CD14-positive monocyte (primary cell): ENCODE data around the gene DALRD3. TPM values are rescaled to one million over a fixed set of nuclear protein-coding genes. Genes with fewer than 3 reads are reported as not detected.

Experiments used
- DNase-seq, 3 donors: peaks; one replicate each; pipeline ENCODE4 v3.0.0-alpha.2; 2011 to 2022
- H2AFZ ChIP-seq: 2 replicates; pipeline ENCODE4 v1.6.0; 2012; ENCODE audit warnings: mild to moderate bottlenecking, low read depth, low read length, inconsistent platforms; ENCODE audit not compliant: insufficient read depth, poor library complexity, severe bottlenecking
- H3K27ac ChIP-seq, 2 donors: 1 replicate in 1 of 2; 2 replicates in 1 of 2; pipeline ENCODE4 v1.5.1; 2012 to 2013; ENCODE audit warnings: low read length in 2 of 2, control low read depth in 1 of 2, inconsistent platforms in 1 of 2, low read depth in 1 of 2, mild to moderate bottlenecking in 1 of 2
- H3K27me3 ChIP-seq, 2 donors: one replicate each; pipeline versions ENCODE4 v1.6.0 to v1.6.1; 2011 to 2013; ENCODE audit warnings: low read length in 2 of 2; ENCODE audit not compliant: control insufficient read depth in 2 of 2, insufficient read depth in 2 of 2
- H3K36me3 ChIP-seq, 2 donors: replicated peaks in 1 of 2; 1 replicate in 1 of 2; 2 replicates in 1 of 2; pipeline versions ENCODE4 v1.5.1 to v1.6.1; 2012 to 2013; ENCODE audit warnings: low read length in 2 of 2, control low read depth in 1 of 2, inconsistent platforms in 1 of 2, mild to moderate bottlenecking in 1 of 2; ENCODE audit not compliant: insufficient read depth in 2 of 2, control insufficient read depth in 1 of 2
- H3K4me1 ChIP-seq, 2 donors: 1 replicate in 1 of 2; 2 replicates in 1 of 2; pipeline versions ENCODE4 v1.5.1 to v1.6.1; 2012 to 2013; ENCODE audit warnings: low read length in 2 of 2, control low read depth in 1 of 2, inconsistent platforms in 1 of 2, mild to moderate bottlenecking in 1 of 2, moderate library complexity in 1 of 2; ENCODE audit not compliant: insufficient read depth in 2 of 2, control insufficient read depth in 1 of 2
- H3K4me2 ChIP-seq: replicated peaks from 2 replicates; pipeline ENCODE3; 2012; ENCODE audit warnings: low read length, moderate library complexity, mild to moderate bottlenecking; ENCODE audit not compliant: poor library complexity, severe bottlenecking; ENCODE audit errors: extremely low read depth
- H3K4me3 ChIP-seq, 3 experiments: fragments of 200-600 bp in 1 of 3; sonication (generic) in 1 of 3; replicated peaks in 1 of 3; 1 replicate in 2 of 3; 2 replicates in 1 of 3; pipeline ENCODE4 v1.5.1; 2011 to 2013; ENCODE audit warnings: low read length in 3 of 3, mild to moderate bottlenecking in 3 of 3, control low read depth in 2 of 3, low read depth in 2 of 3, inconsistent platforms in 1 of 3, moderate library complexity in 1 of 3
- H3K79me2 ChIP-seq: 2 replicates; pipeline ENCODE4 v1.6.0; 2012; ENCODE audit warnings: mild to moderate bottlenecking, control low read depth, inconsistent platforms, low read length, moderate library complexity; ENCODE audit not compliant: insufficient read depth
- H3K9ac ChIP-seq: 2 replicates; pipeline ENCODE4 v1.6.0; 2017; ENCODE audit warnings: low read length, mild to moderate bottlenecking; ENCODE audit not compliant: insufficient read depth, poor library complexity, severe bottlenecking
- H3K9me3 ChIP-seq, 2 donors: replicated peaks in 1 of 2; 1 replicate in 1 of 2; 2 replicates in 1 of 2; pipeline versions ENCODE4 v1.5.1 to v1.6.1; 2012 to 2013; ENCODE audit warnings: low read length in 2 of 2, control low read depth in 1 of 2; ENCODE audit not compliant: control insufficient read depth in 1 of 2, insufficient read depth in 1 of 2
- H4K20me1 ChIP-seq: 2 replicates; pipeline ENCODE4 v1.6.0; 2012; ENCODE audit warnings: mild to moderate bottlenecking, low read length, control low read depth, moderate library complexity; ENCODE audit not compliant: insufficient read depth
- H3K27ac Mint-ChIP-seq, 7 donors: one replicate each; pipeline ENCODE4 v1.8.0; 2020; ENCODE audit warnings: mild to moderate bottlenecking in 7 of 7, mixed read lengths in 7 of 7, moderate library complexity in 6 of 7, inconsistent platforms in 2 of 7
- H3K27me3 Mint-ChIP-seq, 3 donors: one replicate each; pipeline ENCODE4 v1.8.0; 2021 to 2022; ENCODE audit warnings: low read depth in 3 of 3, mild to moderate bottlenecking in 3 of 3, mixed read lengths in 3 of 3, moderate library complexity in 3 of 3, inconsistent platforms in 1 of 3
- H3K36me3 Mint-ChIP-seq, 2 donors: one replicate each; pipeline ENCODE4 v1.8.0; 2020; ENCODE audit warnings: mixed read lengths in 2 of 2, inconsistent platforms in 1 of 2, mild to moderate bottlenecking in 1 of 2
- H3K4me1 Mint-ChIP-seq: one replicate; pipeline ENCODE4 v1.8.0; 2020; ENCODE audit warnings: mild to moderate bottlenecking, mixed read lengths
- H3K4me3 Mint-ChIP-seq, 2 donors: one replicate each; pipeline ENCODE4 v1.8.0; 2020; ENCODE audit warnings: mild to moderate bottlenecking in 2 of 2, mixed read lengths in 2 of 2, moderate library complexity in 1 of 2
- H3K9me3 Mint-ChIP-seq, 7 donors: one replicate each; pipeline ENCODE4 v1.8.0; 2020 to 2022; ENCODE audit warnings: mixed read lengths in 7 of 7, mild to moderate bottlenecking in 6 of 7, moderate library complexity in 6 of 7, inconsistent platforms in 2 of 7
- CTCF ChIP-seq: fragments of 200-600 bp; IDR thresholded peaks from one replicate; pipeline ENCODE4 v1.8.0; 2022; ENCODE audit warnings: antibody characterized with exemption, mild to moderate bottlenecking
- WGBS: methylation state at CpG from one replicate; pipeline ENCODE4 v1.1.5; 2013; ENCODE audit warnings: missing lambda C conversion rate; ENCODE audit not compliant: insufficient coverage; 5-methylcytosine and 5-hydroxymethylcytosine counted together
- intact Hi-C, 2 donors: fragments of 100-400 bp; cut with micrococcal nuclease; formaldehyde crosslinking; loops; one replicate each; pipeline versions ENCODE4 v1.15.0 to v1.15.1; 2023
- polyA plus RNA-seq, 3 donors: library from polyadenylated mRNA; depleted of rRNA in 1 of 3; unstranded in 2 of 3; stranded (reverse) in 1 of 3; fragments of 300-500 nt in 2 of 3; fragments of >200 nt in 1 of 3; fragmentation: Illumina TruSeq in 2 of 3; gene quantifications; 1 replicate in 2 of 3; 2 replicates in 1 of 3; pipeline ENCODE4 v1.2.3, GENCODE V29; 2012 to 2021

DALRD3 gene
- polyA plus RNA-seq, 3 donors, result 15.0 to 42.1 (median 20.0) TPM

GRCh38 chr3:49020330-49021212 is 2.2 kb upstream of the DALRD3 start:
- peaks cover 7% of the 10 kb centered on the region for H4K20me1 ChIP-seq
- H3K27me3 Mint-ChIP-seq, result peaks cover 0 to 2% (median 0%) of the 10 kb centered on the region in 3 donors
- peak overlapping the region; percentile 16 for H2AFZ ChIP-seq
- peaks cover 28 to 39% of the 10 kb centered on the region in 2 donors for H3K36me3 ChIP-seq
- peaks cover 32 to 35% of the 10 kb centered on the region in 2 donors for H3K36me3 Mint-ChIP-seq
- H3K27ac Mint-ChIP-seq, result peak overlapping the region; percentile 96 to 99 (median 98)
- H3K9ac ChIP-seq, result peak overlapping the region; percentile 98
- H3K79me2 ChIP-seq, result peaks cover 62% of the 10 kb centered on the region
- intact Hi-C loops, result loop anchor here (1.0 to 5.0 kb wide), 4 partner anchors 9 to 72 kb away; partner anchors contain the start of genes QRICH1 (in 2 of the 2) and IMPDH2 (in 1 of the 2)
- H3K9me3 Mint-ChIP-seq, result no peaks in the 10 kb centered on the region
- H3K9me3 ChIP-seq, result no peaks in the 10 kb centered on the region
- under 1% methylated on average over 39 of the region's 51 CpGs for WGBS
- TF ChIP-seq CTCF, result no peak
- peaks cover 32% of the 10 kb centered on the region for H3K4me1 Mint-ChIP-seq
- DNase-seq, result peak; percentile 68 to 83 (median 76)
- H3K4me3 Mint-ChIP-seq, result peak overlapping the region; percentile 90 to 92
- H3K4me3 ChIP-seq, result peak overlapping the region; percentile 71 to 90 (median 84)
- no peaks in the 10 kb centered on the region for H3K27me3 ChIP-seq
- peaks cover 41 to 50% of the 10 kb centered on the region in 2 donors for H3K4me1 ChIP-seq
- peak overlapping the region; percentile 98 for H3K27ac ChIP-seq
- H3K4me2 ChIP-seq, result peak overlapping the region; percentile 94

GRCh38 chr3:49019941-49020329 is 1.6 kb upstream of the DALRD3 start:
- no peak overlapping the region for H2AFZ ChIP-seq
- H3K9ac ChIP-seq, result peak overlapping the region; percentile 98
- WGBS, result 19% methylated on average over 10 of the region's 12 CpGs
- peak overlapping the region; percentile 98 for H3K27ac ChIP-seq
- no peak for TF ChIP-seq CTCF
- intact Hi-C loops, result loop anchor here (1.0 to 5.0 kb wide), 3 partner anchors 12 to 72 kb away; partner anchors contain the start of gene QRICH1 (in 2 of the 2)
- H3K36me3 ChIP-seq, result peaks cover 28 to 39% of the 10 kb centered on the region in 2 donors
- H3K9me3 Mint-ChIP-seq, result no peaks in the 10 kb centered on the region
- H3K27me3 Mint-ChIP-seq, result peaks cover 0 to 2% (median 0%) of the 10 kb centered on the region in 3 donors
- peak overlapping the region; percentile 90 to 92 for H3K4me3 Mint-ChIP-seq
- H3K4me3 ChIP-seq, result peak overlapping the region; percentile 71 to 90 (median 84)
- peaks cover 41 to 50% of the 10 kb centered on the region in 2 donors for H3K4me1 ChIP-seq
- peaks cover 62% of the 10 kb centered on the region for H3K79me2 ChIP-seq
- peaks cover 32% of the 10 kb centered on the region for H3K4me1 Mint-ChIP-seq
- H3K36me3 Mint-ChIP-seq, result peaks cover 32 to 35% of the 10 kb centered on the region in 2 donors
- DNase-seq, result peak in 2 of 3 donors; percentile 29 to 70
- H3K27me3 ChIP-seq, result no peaks in the 10 kb centered on the region
- peaks cover 9% of the 10 kb centered on the region for H4K20me1 ChIP-seq
- H3K27ac Mint-ChIP-seq, result peak overlapping the region; percentile 96 to 99 (median 98)
- peak overlapping the region; percentile 94 for H3K4me2 ChIP-seq
- no peaks in the 10 kb centered on the region for H3K9me3 ChIP-seq
